Measurements from ENCODE around the gene GNPAT.

Gene GNPAT

GRCh38 chr1:231286603-231287002 lies 45.6 kb downstream of the GNPAT start:
- TF ChIP-seq, protein P1, sequence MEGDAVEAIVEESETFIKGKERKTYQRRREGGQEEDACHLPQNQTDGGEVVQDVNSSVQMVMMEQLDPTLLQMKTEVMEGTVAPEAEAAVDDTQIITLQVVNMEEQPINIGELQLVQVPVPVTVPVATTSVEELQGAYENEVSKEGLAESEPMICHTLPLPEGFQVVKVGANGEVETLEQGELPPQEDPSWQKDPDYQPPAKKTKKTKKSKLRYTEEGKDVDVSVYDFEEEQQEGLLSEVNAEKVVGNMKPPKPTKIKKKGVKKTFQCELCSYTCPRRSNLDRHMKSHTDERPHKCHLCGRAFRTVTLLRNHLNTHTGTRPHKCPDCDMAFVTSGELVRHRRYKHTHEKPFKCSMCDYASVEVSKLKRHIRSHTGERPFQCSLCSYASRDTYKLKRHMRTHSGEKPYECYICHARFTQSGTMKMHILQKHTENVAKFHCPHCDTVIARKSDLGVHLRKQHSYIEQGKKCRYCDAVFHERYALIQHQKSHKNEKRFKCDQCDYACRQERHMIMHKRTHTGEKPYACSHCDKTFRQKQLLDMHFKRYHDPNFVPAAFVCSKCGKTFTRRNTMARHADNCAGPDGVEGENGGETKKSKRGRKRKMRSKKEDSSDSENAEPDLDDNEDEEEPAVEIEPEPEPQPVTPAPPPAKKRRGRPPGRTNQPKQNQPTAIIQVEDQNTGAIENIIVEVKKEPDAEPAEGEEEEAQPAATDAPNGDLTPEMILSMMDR (IDR thresholded peaks at IDR 0.05; ENCODE audit: low read depth, low read length), result no peak
- no peak overlapping the region for H3K4me3 ChIP-seq (ENCODE audit: low read depth, low read length)

- H3K4me3 ChIP-seq (ENCODE audit: low read depth, low read length), result no peak overlapping the region
- TF ChIP-seq, protein P1 (IDR thresholded peaks at IDR 0.05; ENCODE audit: low read depth, low read length), result no peak
These were observed 54.9 kb downstream of the GNPAT start for GRCh38 chr1:231295938-231296337.

- TF ChIP-seq, protein P1 (IDR thresholded peaks at IDR 0.05; ENCODE audit: low read depth, low read length), result no peak
- H3K4me3 ChIP-seq (ENCODE audit: low read depth, low read length), result no peak overlapping the region
These were observed 61.0 kb downstream of the GNPAT start for GRCh38 chr1:231301990-231302389.

- no peak overlapping the region for H3K4me3 ChIP-seq (ENCODE audit: low read depth, low read length)
- TF ChIP-seq, protein P1 (IDR thresholded peaks at IDR 0.05; ENCODE audit: low read depth, low read length), result no peak
These were observed 69.5 kb downstream of the GNPAT start for GRCh38 chr1:231310391-231310934.

GRCh38 chr1:231311720-231312431 lies 70.9 kb downstream of the GNPAT start:
- TF ChIP-seq, protein P1 (IDR thresholded peaks at IDR 0.05; ENCODE audit: low read depth, low read length), result no peak
- H3K4me3 ChIP-seq (ENCODE audit: low read depth, low read length), result no peak overlapping the region

- TF ChIP-seq, protein P1 (IDR thresholded peaks at IDR 0.05; ENCODE audit: low read depth, low read length), result no peak
These were observed 71.4 kb downstream of the GNPAT start for GRCh38 chr1:231312432-231312788.

GRCh38 chr1:231313661-231314060 lies 72.6 kb downstream of the GNPAT start:
- TF ChIP-seq, protein P1 (IDR thresholded peaks at IDR 0.05; ENCODE audit: low read depth, low read length), result no peak

More at GRCh38 chr1:231312432-231312788, 71.4 kb downstream of the GNPAT start:
- no peak overlapping the region for H3K4me3 ChIP-seq (ENCODE audit: low read depth, low read length)

More at GRCh38 chr1:231313661-231314060, 72.6 kb downstream of the GNPAT start:
- H3K4me3 ChIP-seq (ENCODE audit: low read depth, low read length), result no peak overlapping the region
